Endothelial cell of umbilical vein (primary cell): ENCODE data around the gene NECTIN2. TPM values are rescaled to one million over a fixed set of nuclear protein-coding genes. Genes with fewer than 3 reads are reported as not detected.

ENCODE experiments used
- BruUV-seq: library from RNA; stranded (reverse); fragments of 400-500 nt; replicated peaks from 2 replicates; lab custom pipeline; 2021; lab: Mats Ljungman, UMichigan
- CTCF ChIA-PET: fragments of 300-600, 350-600 bp; sonication (Branson Sonifier 250); formaldehyde crosslinking; loops from one replicate; lab custom pipeline; 2021; ENCODE audit warnings: antibody characterized with exemption, inconsistent platforms; lab: Charles Lee
- POLR2A ChIA-PET: fragments of 300-600, 350-600 bp; sonication (Branson Sonifier 250); formaldehyde crosslinking; loops from one replicate; lab custom pipeline; 2021; ENCODE audit warnings: antibody characterized with exemption, inconsistent platforms; lab: Charles Lee
- DNase-seq: peaks from one replicate; pipeline ENCODE4 v3.0.0-alpha.2; 2011; ENCODE audit warnings: low read depth, low spot score
- FAIRE-seq: peaks from 2 replicates; lab custom pipeline; 2011; peaks lifted over from hg19 to GRCh38; lab: Jason Lieb, UNC
- H2AFZ ChIP-seq: 2 replicates; pipeline ENCODE4 v1.6.0; 2012; ENCODE audit warnings: low read depth, low read length, control low read depth, inconsistent platforms
- H3K27ac ChIP-seq: 2 replicates; pipeline ENCODE4 v1.5.1; 2011; ENCODE audit warnings: low read depth, mild to moderate bottlenecking, control low read depth, low read length, moderate library complexity; ENCODE audit not compliant: insufficient read depth
- H3K27me3 ChIP-seq, 2 experiments: 2 replicates each; pipeline versions ENCODE4 v1.6.0 to v1.6.1; 2011; ENCODE audit warnings: low read length in 2 of 2, mixed read lengths in 1 of 2; ENCODE audit not compliant: control insufficient read depth in 2 of 2, insufficient read depth in 2 of 2
- H3K36me3 ChIP-seq, 2 experiments: 2 replicates in 1 of 2; 3 replicates in 1 of 2; pipeline ENCODE4 v1.5.1; 2011; ENCODE audit warnings: low read length in 2 of 2, mild to moderate bottlenecking in 1 of 2, moderate library complexity in 1 of 2; ENCODE audit not compliant: control insufficient read depth in 2 of 2, insufficient read depth in 2 of 2; ENCODE audit errors: extremely low read depth in 1 of 2
- H3K4me1 ChIP-seq: 3 replicates; pipeline ENCODE4 v1.5.1; 2011; ENCODE audit warnings: mild to moderate bottlenecking, low read length; ENCODE audit not compliant: control insufficient read depth, insufficient read depth; ENCODE audit errors: extremely low read depth
- H3K4me2 ChIP-seq: 2 replicates; pipeline ENCODE4 v1.6.1; 2011; ENCODE audit warnings: low read length, control low read depth, mixed read lengths; ENCODE audit not compliant: insufficient read depth
- H3K4me3 ChIP-seq, 3 experiments: fragments of 200-600 bp in 1 of 3; sonication (generic), shearing (Covaris generic) in 1 of 3; replicated peaks in 1 of 3; 2 replicates each; pipeline ENCODE4 v1.5.1; 2011 to 2016; ENCODE audit warnings: control low read depth in 3 of 3, low read length in 3 of 3, mild to moderate bottlenecking in 2 of 3, inconsistent platforms in 1 of 3, low read depth in 1 of 3, moderate library complexity in 1 of 3; ENCODE audit not compliant: insufficient read depth in 1 of 3
- H3K79me2 ChIP-seq: 2 replicates; pipeline ENCODE4 v1.6.0; 2012; ENCODE audit warnings: low read length, inconsistent platforms; ENCODE audit not compliant: control insufficient read depth, insufficient read depth
- H3K9ac ChIP-seq: replicated peaks from 2 replicates; pipeline ENCODE3; 2011; ENCODE audit warnings: low read length, control low read depth; ENCODE audit not compliant: insufficient read depth; ENCODE audit errors: extremely low read depth
- H3K9me1 ChIP-seq: replicated peaks from 3 replicates; pipeline ENCODE4 v1.6.0; 2011; ENCODE audit warnings: mild to moderate bottlenecking, low read length; ENCODE audit not compliant: control insufficient read depth, insufficient read depth; ENCODE audit errors: extremely low read depth
- H3K9me3 ChIP-seq: replicated peaks from 2 replicates; pipeline ENCODE4 v1.5.1; 2012; ENCODE audit warnings: low read length, inconsistent platforms; ENCODE audit not compliant: control insufficient read depth, insufficient read depth
- H4K20me1 ChIP-seq: replicated peaks from 2 replicates; pipeline ENCODE3; 2011; ENCODE audit warnings: mild to moderate bottlenecking, low read length; ENCODE audit not compliant: control insufficient read depth, insufficient read depth; ENCODE audit errors: extremely low read depth
- EZH2 ChIP-seq: IDR thresholded peaks from 2 replicates; pipeline ENCODE4 v1.6.1; 2012; ENCODE audit warnings: borderline replicate concordance, low read depth, mild to moderate bottlenecking, moderate library complexity, low read length, inconsistent platforms; ENCODE audit not compliant: severe bottlenecking
- FOS ChIP-seq: IDR thresholded peaks from 2 replicates; pipeline ENCODE4 v1.6.1; 2011; ENCODE audit warnings: mild to moderate bottlenecking, low read length, moderate library complexity, borderline replicate concordance; ENCODE audit not compliant: insufficient read depth
- GATA2 ChIP-seq: IDR thresholded peaks from 2 replicates; pipeline ENCODE4 v1.7.0; 2011; ENCODE audit warnings: low read depth, mild to moderate bottlenecking, moderate library complexity, mixed read lengths, low read length; ENCODE audit not compliant: insufficient read length, insufficient read depth
- JUN ChIP-seq: IDR thresholded peaks from 2 replicates; pipeline ENCODE4 v1.6.1; 2011; ENCODE audit warnings: borderline replicate concordance, low read depth; ENCODE audit not compliant: insufficient read length, insufficient read depth
- MYC ChIP-seq: IDR thresholded peaks from one replicate; pipeline ENCODE4 v1.6.1; 2011; ENCODE audit warnings: mild to moderate bottlenecking, low read depth, low read length
- POLR2A ChIP-seq: IDR thresholded peaks from 2 replicates; pipeline ENCODE4 v1.6.1; 2012; ENCODE audit warnings: low read depth, mild to moderate bottlenecking, control low read depth, low read length
- POLR2AphosphoS5 ChIP-seq: IDR thresholded peaks from 2 replicates; pipeline ENCODE4 v1.6.1; 2012; ENCODE audit warnings: low read depth, mild to moderate bottlenecking, control low read depth, low read length, moderate library complexity; ENCODE audit not compliant: insufficient read depth
- dilution Hi-C: fragments of 300-500 bp; cut with MboI; formaldehyde crosslinking; loops from one replicate; pipeline ENCODE4 v1.15.0; 2019; ENCODE audit warnings: low sequenced_read_pairs; ENCODE audit not compliant: extremely low pct_ligation_motif_present
- intact Hi-C: fragments of 100-400 bp; cut with micrococcal nuclease; formaldehyde crosslinking; loops from one replicate; pipeline ENCODE4 v1.10.0; 2022
- polyA plus RNA-seq, 4 experiments: library from polyadenylated mRNA; depleted of rRNA in 3 of 4; stranded (reverse) in 3 of 4; unstranded in 1 of 4; fragments of >200 nt; gene quantifications; 2 replicates each; pipeline versions ENCODE4 v1.2.1 to v1.2.3, GENCODE V29; 2011 to 2012; ENCODE audit warnings: missing spikeins in 1 of 4
- total RNA-seq: library from RNA; stranded (reverse); gene quantifications from 2 replicates; pipeline ENCODE4 v1.2.3, GENCODE V29; 2021
- TF ChIP-seq, protein P1 (sequence below), 2 donors: IDR thresholded peaks; 1 replicate in 1 of 2; 2 replicates in 1 of 2; pipeline ENCODE4 v1.5.1; 2011; ENCODE audit warnings: low read length in 2 of 2, mild to moderate bottlenecking in 2 of 2, moderate library complexity in 2 of 2, control low read depth in 1 of 2, inconsistent platforms in 1 of 2, low read depth in 1 of 2; ENCODE audit not compliant: insufficient read depth in 1 of 2; ENCODE audit errors: extremely low read depth in 1 of 2
- TF ChIP-seq, protein P2 (sequence below): IDR thresholded peaks from 2 replicates; pipeline ENCODE4 v1.6.1; 2011; ENCODE audit not compliant: insufficient read depth, insufficient read length

The NECTIN2 gene
- total and polyA plus RNA-seq, 2 donors (not counting 3 experiments of a cell fraction or from before 2014, with no cell fraction given), result 211 to 238 TPM

DNA sequence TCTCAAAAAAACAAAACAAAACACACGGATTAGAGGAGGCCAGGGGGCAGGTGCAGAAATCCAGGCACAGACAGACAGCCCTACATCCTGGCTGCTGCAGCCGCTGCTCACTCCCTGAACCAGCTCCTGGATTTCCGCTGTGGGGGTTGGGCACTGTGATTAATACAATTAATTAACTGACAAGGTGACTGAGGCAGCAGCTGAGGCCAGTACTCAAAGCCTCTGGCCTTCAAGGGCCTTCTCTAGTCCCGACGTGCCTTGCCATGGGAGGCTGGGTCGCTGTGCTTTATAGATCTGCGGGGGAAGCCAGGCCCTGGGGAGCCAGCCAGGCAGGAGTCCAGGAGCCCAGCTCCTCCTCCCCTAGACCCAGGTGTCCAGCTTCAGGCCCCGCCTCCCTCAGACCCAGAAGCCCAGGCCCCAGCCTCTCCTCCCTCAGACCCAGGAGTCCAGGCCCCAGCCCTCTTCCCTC is 4.6 kb downstream of the NECTIN2 start:
- Histone ChIP-seq H3K9ac (no peak overlapping the region), H2AFZ (no peak overlapping the region), H3K27me3 (no peaks in the 10 kb centered on the region), H3K9me3 (no peaks in the 10 kb centered on the region), H3K9me1 (no peaks in the 10 kb centered on the region), H3K27ac (peak overlapping the region; percentile 99), H3K36me3 (peaks cover 0 to 7% of the 10 kb centered on the region in 2 experiments), H3K4me2 (peak overlapping the region; percentile 12), H4K20me1 (no peaks in the 10 kb centered on the region), H3K79me2 (peaks cover 88% of the 10 kb centered on the region), H3K4me1 (peaks cover 32% of the 10 kb centered on the region), H3K4me3 (no peak overlapping the region)
- ChIA-PET CTCF (interaction anchor here (0.8 to 1.3 kb wide), 3 partner anchors 39 to 280 kb away, joined by 3 read pairs; no protein-coding TSS in a partner anchor), POLR2A (no interaction called here)
- DNase-seq (peak; percentile 53), FAIRE-seq (no peak)
- intact Hi-C loops, result no loop called here
- BruUV-seq, result no TSS peak
- dilution Hi-C loops, result no loop called here
- TF ChIP-seq, protein P1, sequence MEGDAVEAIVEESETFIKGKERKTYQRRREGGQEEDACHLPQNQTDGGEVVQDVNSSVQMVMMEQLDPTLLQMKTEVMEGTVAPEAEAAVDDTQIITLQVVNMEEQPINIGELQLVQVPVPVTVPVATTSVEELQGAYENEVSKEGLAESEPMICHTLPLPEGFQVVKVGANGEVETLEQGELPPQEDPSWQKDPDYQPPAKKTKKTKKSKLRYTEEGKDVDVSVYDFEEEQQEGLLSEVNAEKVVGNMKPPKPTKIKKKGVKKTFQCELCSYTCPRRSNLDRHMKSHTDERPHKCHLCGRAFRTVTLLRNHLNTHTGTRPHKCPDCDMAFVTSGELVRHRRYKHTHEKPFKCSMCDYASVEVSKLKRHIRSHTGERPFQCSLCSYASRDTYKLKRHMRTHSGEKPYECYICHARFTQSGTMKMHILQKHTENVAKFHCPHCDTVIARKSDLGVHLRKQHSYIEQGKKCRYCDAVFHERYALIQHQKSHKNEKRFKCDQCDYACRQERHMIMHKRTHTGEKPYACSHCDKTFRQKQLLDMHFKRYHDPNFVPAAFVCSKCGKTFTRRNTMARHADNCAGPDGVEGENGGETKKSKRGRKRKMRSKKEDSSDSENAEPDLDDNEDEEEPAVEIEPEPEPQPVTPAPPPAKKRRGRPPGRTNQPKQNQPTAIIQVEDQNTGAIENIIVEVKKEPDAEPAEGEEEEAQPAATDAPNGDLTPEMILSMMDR (IDR thresholded peaks at IDR 0.05; ENCODE audit: extremely low read depth in 1 of 2, insufficient read depth in 1 of 2, low read depth in 1 of 2, low read length in 2 of 2), result no peak
- TF ChIP-seq, protein P2, sequence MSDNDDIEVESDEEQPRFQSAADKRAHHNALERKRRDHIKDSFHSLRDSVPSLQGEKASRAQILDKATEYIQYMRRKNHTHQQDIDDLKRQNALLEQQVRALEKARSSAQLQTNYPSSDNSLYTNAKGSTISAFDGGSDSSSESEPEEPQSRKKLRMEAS, result no peak
- no peak for TF ChIP-seq FOS
- TF ChIP-seq POLR2A, result no peak
- TF ChIP-seq EZH2, result no peak
- TF ChIP-seq GATA2, result no peak
- no peak for TF ChIP-seq MYC
- TF ChIP-seq JUN, result no peak
- TF ChIP-seq POLR2AphosphoS5, result no peak
